GM12872 (cell line): ENCODE measurements around the gene TBC1D1.

Experiments used
- CTCF ChIP-seq: IDR thresholded peaks from 3 replicates; pipeline ENCODE4 v1.5.1; 2011; ENCODE audit warnings: low read depth, mild to moderate bottlenecking, low read length, moderate library complexity; ENCODE audit not compliant: insufficient read depth

The TBC1D1 gene

GRCh38 chr4:37990731-37991245, 99.9 kb downstream of the TBC1D1 start:
- TF ChIP-seq CTCF = no peak

GRCh38 chr4:37991623-37992410, 100.9 kb downstream of the TBC1D1 start:
- no peak for TF ChIP-seq CTCF

GRCh38 chr4:37993806-37994205, 102.9 kb downstream of the TBC1D1 start:
- TF ChIP-seq CTCF = no peak

- TF ChIP-seq CTCF = no peak
These were observed 103.7 kb downstream of the TBC1D1 start for GRCh38 chr4:37994569-37994968.

GRCh38 chr4:37995299-37995821, 104.5 kb downstream of the TBC1D1 start:
- no peak for TF ChIP-seq CTCF

GRCh38 chr4:37995981-37996775, 105.3 kb downstream of the TBC1D1 start:
- no peak for TF ChIP-seq CTCF

- TF ChIP-seq CTCF = no peak
These were observed 107.3 kb downstream of the TBC1D1 start for GRCh38 chr4:37998226-37998625.
